B cell (primary cell): Measurements from ENCODE around the gene GPR4. TPM values are rescaled to one million over a fixed set of nuclear protein-coding genes. Genes with fewer than 3 reads are reported as not detected.

Experiments used
- ATAC-seq: fragments of 200-7000 bp; cut with Tn5 transposase; one replicate; pipeline ENCODE4 v1.10.0; 2021; ENCODE audit warnings: low read depth, mild to moderate bottlenecking, moderate number of reproducible peaks, moderate library complexity
- CTCF ChIA-PET: fragments of 350-600 bp; sonication (Branson Sonifier 250); formaldehyde crosslinking; loops from one replicate; lab custom pipeline; 2021; ENCODE audit warnings: antibody characterized with exemption, inconsistent platforms; lab: Charles Lee
- POLR2A ChIA-PET: fragments of 350-600 bp; sonication (Branson Sonifier 250); formaldehyde crosslinking; loops from one replicate; lab custom pipeline; 2021; ENCODE audit warnings: antibody characterized with exemption; lab: Charles Lee
- DNase-seq: peaks from one replicate; pipeline ENCODE4 v3.0.0; 2013
- H2AFZ ChIP-seq: 2 replicates; pipeline ENCODE4 v1.6.1; 2012; ENCODE audit warnings: mild to moderate bottlenecking, low read depth, low read length; ENCODE audit not compliant: insufficient read depth, poor library complexity, severe bottlenecking
- H3K27ac ChIP-seq, 2 donors: 1 replicate in 1 of 2; 2 replicates in 1 of 2; pipeline ENCODE4 v1.5.1; 2012 to 2013; ENCODE audit warnings: low read length in 2 of 2, mild to moderate bottlenecking in 2 of 2, moderate library complexity in 1 of 2
- H3K27me3 ChIP-seq, 4 experiments: fragments of 200-600 bp in 1 of 4; sonication (generic) in 1 of 4; replicated peaks in 1 of 4; 1 replicate in 2 of 4; 2 replicates in 2 of 4; pipeline versions ENCODE4 v1.6.1 to v1.7.0; 2013 to 2016; ENCODE audit warnings: low read length in 3 of 4, mild to moderate bottlenecking in 2 of 4, mixed read lengths in 1 of 4, moderate library complexity in 1 of 4; ENCODE audit not compliant: insufficient read depth in 4 of 4, control insufficient read depth in 3 of 4; ENCODE audit errors: control extremely low read depth in 1 of 4
- H3K36me3 ChIP-seq, 2 experiments: replicated peaks in 1 of 2; 1 replicate in 1 of 2; 2 replicates in 1 of 2; pipeline versions ENCODE4 v1.6.1 to v1.7.1; 2013; ENCODE audit warnings: low read length in 1 of 2; ENCODE audit not compliant: insufficient read depth in 2 of 2, control insufficient read depth in 1 of 2; ENCODE audit errors: control extremely low read depth in 1 of 2, extremely low read depth in 1 of 2
- H3K4me1 ChIP-seq, 2 donors: fragments of 200-600 bp in 1 of 2; sonication (generic) in 1 of 2; 1 replicate in 1 of 2; 2 replicates in 1 of 2; pipeline versions ENCODE4 v1.5.1 to v1.6.1; 2013 to 2017; ENCODE audit warnings: low read length in 2 of 2; ENCODE audit not compliant: control insufficient read depth in 2 of 2, insufficient read depth in 2 of 2
- H3K4me2 ChIP-seq: replicated peaks from 2 replicates; pipeline ENCODE3; 2012; ENCODE audit warnings: mild to moderate bottlenecking, low read depth, low read length; ENCODE audit not compliant: poor library complexity, severe bottlenecking
- H3K4me3 ChIP-seq, 5 experiments: fragments of 200-600 bp in 1 of 5; sonication (generic) in 1 of 5; 1 replicate in 3 of 5; 2 replicates in 2 of 5; pipeline versions ENCODE4 v1.5.1 to v1.7.0; 2011 to 2016; ENCODE audit warnings: low read length in 4 of 5, mild to moderate bottlenecking in 4 of 5, low read depth in 2 of 5, control low read depth in 1 of 5, moderate library complexity in 1 of 5; ENCODE audit not compliant: insufficient read depth in 1 of 5; ENCODE audit errors: control extremely low read depth in 1 of 5, extremely low read depth in 1 of 5
- H3K79me2 ChIP-seq: fragments of 200-600 bp; sonication (generic); one replicate; pipeline ENCODE4 v1.6.0; 2016; ENCODE audit warnings: low read length; ENCODE audit not compliant: control insufficient read depth, insufficient read depth
- H3K9ac ChIP-seq: fragments of 200-600 bp; sonication (generic); 2 replicates; pipeline ENCODE4 v1.6.1; 2017; ENCODE audit warnings: mild to moderate bottlenecking, low read length, moderate library complexity
- H3K9me3 ChIP-seq, 3 donors: one replicate each; pipeline versions ENCODE4 v1.6.1 to v1.7.1; 2013; ENCODE audit warnings: low read length in 2 of 3; ENCODE audit not compliant: control insufficient read depth in 2 of 3, insufficient read depth in 1 of 3; ENCODE audit errors: control extremely low read depth in 1 of 3
- H4K20me1 ChIP-seq: 2 replicates; pipeline ENCODE4 v1.6.0; 2012; ENCODE audit warnings: mild to moderate bottlenecking, low read length; ENCODE audit not compliant: insufficient read depth, control insufficient read depth, poor library complexity, severe bottlenecking
- H3K27ac Mint-ChIP-seq: one replicate; pipeline ENCODE4 v1.8.0; 2021; ENCODE audit warnings: mixed read lengths
- H3K27me3 Mint-ChIP-seq: one replicate; pipeline ENCODE4 v1.8.0; 2021; ENCODE audit warnings: mixed read lengths
- H3K4me1 Mint-ChIP-seq: one replicate; pipeline ENCODE4 v1.8.0; 2021; ENCODE audit warnings: mixed read lengths
- H3K4me3 Mint-ChIP-seq: one replicate; pipeline ENCODE4 v1.8.0; 2021; ENCODE audit warnings: mixed read lengths
- H3K9me3 Mint-ChIP-seq: one replicate; pipeline ENCODE4 v1.8.0; 2022; ENCODE audit warnings: mixed read lengths; ENCODE audit not compliant: insufficient read depth
- EZH2 ChIP-seq: IDR thresholded peaks from 2 replicates; pipeline ENCODE4 v1.6.1; 2012; ENCODE audit warnings: borderline replicate concordance, low read depth, mild to moderate bottlenecking, moderate library complexity, low read length; ENCODE audit not compliant: insufficient read depth, poor library complexity, severe bottlenecking
- WGBS: methylation state at CpG from one replicate; pipeline ENCODE4 v1.1.5; 2013; ENCODE audit warnings: missing lambda C conversion rate; ENCODE audit not compliant: insufficient coverage; 5-methylcytosine and 5-hydroxymethylcytosine counted together
- intact Hi-C: fragments of 100-400 bp; cut with micrococcal nuclease; formaldehyde crosslinking; loops from one replicate; pipeline ENCODE4 v1.10.0; 2022
- polyA plus RNA-seq: library from polyadenylated mRNA; depleted of rRNA; stranded (reverse); fragments of >200 nt; gene quantifications from 2 replicates; pipeline ENCODE4 v1.2.3, GENCODE V29; 2012
- total RNA-seq, 2 donors: library from RNA; stranded (reverse); fragments of 120-200 nt in 1 of 2; gene quantifications; 1 replicate in 1 of 2; 2 replicates in 1 of 2; pipeline versions ENCODE4 v1.2.3 to v1.2.4, GENCODE V29; 2013 to 2022
- TF ChIP-seq, protein P1 (sequence below): fragments of 200-600 bp; IDR thresholded peaks from one replicate; pipeline ENCODE4 v1.8.0; 2022; ENCODE audit warnings: antibody characterized with exemption, mild to moderate bottlenecking

GPR4 gene
- total and polyA plus RNA-seq, 2 donors (not counting 1 experiment from before 2014, with no cell fraction given), result not detected

DNA sequence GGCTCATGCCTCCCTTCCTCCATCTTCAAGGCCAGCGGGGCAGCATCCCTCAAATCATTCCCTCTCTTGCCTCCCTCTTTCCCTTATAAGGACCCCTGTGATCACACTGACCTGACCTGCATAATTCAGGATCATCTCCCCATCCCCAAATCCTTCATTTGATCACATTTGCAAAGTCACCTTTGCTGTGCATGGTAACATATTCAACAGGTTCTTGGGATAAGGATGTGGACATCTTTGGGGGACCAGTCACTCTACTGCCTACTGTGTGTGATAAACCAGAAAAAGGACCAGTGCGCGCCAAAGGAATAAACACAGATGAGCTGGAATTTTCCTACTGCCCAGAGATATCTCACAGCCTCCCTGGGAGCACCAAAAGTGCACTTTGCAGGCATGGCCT, 25.3 kb downstream of the GPR4 start:
- Histone ChIP-seq H3K4me3 (no peak overlapping the region), H3K9ac (no peak overlapping the region), H3K27ac (no peak overlapping the region), H3K79me2 (peaks cover 47% of the 10 kb centered on the region), H3K36me3 (no peaks in the 10 kb centered on the region), H3K27me3 (no peaks in the 10 kb centered on the region), H3K9me3 (no peaks in the 10 kb centered on the region), H4K20me1 (no peaks in the 10 kb centered on the region), H2AFZ (no peak overlapping the region), H3K4me1 (no peaks in the 10 kb centered on the region), H3K4me2 (no peak overlapping the region)
- Mint-ChIP-seq H3K27me3 (no peaks in the 10 kb centered on the region), H3K4me3 (no peak overlapping the region), H3K9me3 (no peaks in the 10 kb centered on the region), H3K4me1 (peaks cover 3% of the 10 kb centered on the region), H3K27ac (no peak overlapping the region)
- WGBS, result 77% methylated on average over 3 of the region's 3 CpGs
- ChIA-PET POLR2A (no interaction called here), CTCF (interaction anchor here (0.5 to 1.3 kb wide), 4 partner anchors 40 to 232 kb away, joined by 3 to 5 read pairs (median 4); no protein-coding TSS in a partner anchor)
- intact Hi-C loops, result no loop called here
- TF ChIP-seq EZH2, result no peak
- TF ChIP-seq, protein P1, sequence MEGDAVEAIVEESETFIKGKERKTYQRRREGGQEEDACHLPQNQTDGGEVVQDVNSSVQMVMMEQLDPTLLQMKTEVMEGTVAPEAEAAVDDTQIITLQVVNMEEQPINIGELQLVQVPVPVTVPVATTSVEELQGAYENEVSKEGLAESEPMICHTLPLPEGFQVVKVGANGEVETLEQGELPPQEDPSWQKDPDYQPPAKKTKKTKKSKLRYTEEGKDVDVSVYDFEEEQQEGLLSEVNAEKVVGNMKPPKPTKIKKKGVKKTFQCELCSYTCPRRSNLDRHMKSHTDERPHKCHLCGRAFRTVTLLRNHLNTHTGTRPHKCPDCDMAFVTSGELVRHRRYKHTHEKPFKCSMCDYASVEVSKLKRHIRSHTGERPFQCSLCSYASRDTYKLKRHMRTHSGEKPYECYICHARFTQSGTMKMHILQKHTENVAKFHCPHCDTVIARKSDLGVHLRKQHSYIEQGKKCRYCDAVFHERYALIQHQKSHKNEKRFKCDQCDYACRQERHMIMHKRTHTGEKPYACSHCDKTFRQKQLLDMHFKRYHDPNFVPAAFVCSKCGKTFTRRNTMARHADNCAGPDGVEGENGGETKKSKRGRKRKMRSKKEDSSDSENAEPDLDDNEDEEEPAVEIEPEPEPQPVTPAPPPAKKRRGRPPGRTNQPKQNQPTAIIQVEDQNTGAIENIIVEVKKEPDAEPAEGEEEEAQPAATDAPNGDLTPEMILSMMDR, result no peak
- ATAC-seq (no peak), DNase-seq (no peak)

DNA sequence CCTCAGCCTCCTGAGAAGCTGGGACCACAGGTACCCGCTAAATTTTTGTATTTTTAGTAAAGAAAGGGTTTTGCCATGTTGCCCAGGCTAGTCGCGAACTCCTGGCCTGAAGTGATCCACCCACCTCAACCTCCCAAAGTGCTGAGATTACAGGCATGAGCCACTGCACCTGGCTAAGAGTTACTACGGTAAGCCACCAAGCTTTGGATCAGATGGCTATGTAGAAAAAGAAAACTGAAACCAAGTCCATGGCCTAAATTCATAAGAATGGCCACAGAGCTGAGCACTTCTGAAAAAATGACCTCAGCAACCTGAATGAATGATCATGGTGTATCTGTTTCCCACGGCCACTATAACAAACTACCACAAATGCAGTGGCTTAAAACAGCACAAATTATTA, 26.8 kb downstream of the GPR4 start:
- POLR2A ChIA-PET, result no interaction called here
- Histone ChIP-seq H3K4me1 (no peaks in the 10 kb centered on the region), H3K79me2 (peaks cover 47% of the 10 kb centered on the region), H3K4me2 (no peak overlapping the region), H2AFZ (no peak overlapping the region), H3K36me3 (no peaks in the 10 kb centered on the region), H3K27ac (no peak overlapping the region), H3K27me3 (no peaks in the 10 kb centered on the region), H3K9me3 (no peaks in the 10 kb centered on the region), H3K9ac (no peak overlapping the region), H3K4me3 (no peak overlapping the region), H4K20me1 (no peaks in the 10 kb centered on the region)
- H3K4me1 Mint-ChIP-seq, result peaks cover under 1% of the 10 kb centered on the region
- no peaks in the 10 kb centered on the region for H3K9me3 Mint-ChIP-seq
- no peak for TF ChIP-seq EZH2
- TF ChIP-seq, protein P1, result no peak
- CTCF ChIA-PET, result interaction anchor here (0.6 to 1.4 kb wide), 2 partner anchors 17 to 38 kb away, joined by 3 to 4 read pairs; no protein-coding TSS in a partner anchor
- H3K27me3 Mint-ChIP-seq, result no peaks in the 10 kb centered on the region
- no CpG with 5 or more reads among the region's 5 CpGs for WGBS
- no peak overlapping the region for H3K4me3 Mint-ChIP-seq
- no peak overlapping the region for H3K27ac Mint-ChIP-seq
- DNase-seq, result no peak
- no peak for ATAC-seq
- intact Hi-C loops, result no loop called here
